ENCODE results near the gene ELOVL6.

ELOVL6 gene

DNA sequence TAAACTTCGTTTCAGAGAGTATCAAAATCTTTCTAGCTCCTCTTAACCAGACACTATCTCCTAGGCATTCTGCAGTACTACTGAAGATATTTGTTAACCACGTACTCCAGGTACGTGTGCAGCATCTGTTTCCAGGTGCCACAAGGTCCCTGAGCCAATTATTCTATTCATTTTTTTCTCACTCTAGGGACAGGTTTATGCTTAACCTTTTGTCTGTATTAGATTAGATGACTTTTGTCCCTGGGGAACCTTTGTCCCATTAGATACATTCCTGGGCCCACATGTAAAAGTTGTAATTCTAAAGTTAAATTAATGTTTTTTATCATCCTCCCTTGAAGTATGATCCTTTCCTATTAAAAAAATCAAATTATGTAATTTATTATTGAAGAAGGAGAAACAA lies 16.5 kb downstream of the ELOVL6 start:
- no peak overlapping the region for H3K4me3 ChIP-seq (ENCODE audit: low read length)
- no peaks in the 10 kb centered on the region for H3K9me3 ChIP-seq (ENCODE audit: insufficient read depth, low read length)
- H3K36me3 ChIP-seq (replicated peaks; ENCODE audit: low read depth, low read length), result peaks cover 12% of the 10 kb centered on the region
- 0 out of 2 replicates have a peak, but pooled peaks cover 3% of the 10 kb centered on the region for H4K20me1 ChIP-seq (ENCODE audit: insufficient read depth, low read length)
- no peak overlapping the region for H3K4me2 ChIP-seq (ENCODE audit: low read length)
- H3K9ac ChIP-seq (ENCODE audit: low read length), result no peak overlapping the region
- H3K27ac ChIP-seq (ENCODE audit: low read length), result no peak overlapping the region
- H3K4me1 ChIP-seq (ENCODE audit: low read length), result peaks cover 9% of the 10 kb centered on the region; the same call in 1 of the 2 replicates
- no peaks in the 10 kb centered on the region for H3K79me2 ChIP-seq (ENCODE audit: low read length)
- H2AFZ ChIP-seq (ENCODE audit: low read depth, low read length), result no peak overlapping the region
- TF ChIP-seq EZH2phosphoT487 (IDR thresholded peaks at IDR 0.05; ENCODE audit: low read depth), result no peak
- TF ChIP-seq, protein P1, sequence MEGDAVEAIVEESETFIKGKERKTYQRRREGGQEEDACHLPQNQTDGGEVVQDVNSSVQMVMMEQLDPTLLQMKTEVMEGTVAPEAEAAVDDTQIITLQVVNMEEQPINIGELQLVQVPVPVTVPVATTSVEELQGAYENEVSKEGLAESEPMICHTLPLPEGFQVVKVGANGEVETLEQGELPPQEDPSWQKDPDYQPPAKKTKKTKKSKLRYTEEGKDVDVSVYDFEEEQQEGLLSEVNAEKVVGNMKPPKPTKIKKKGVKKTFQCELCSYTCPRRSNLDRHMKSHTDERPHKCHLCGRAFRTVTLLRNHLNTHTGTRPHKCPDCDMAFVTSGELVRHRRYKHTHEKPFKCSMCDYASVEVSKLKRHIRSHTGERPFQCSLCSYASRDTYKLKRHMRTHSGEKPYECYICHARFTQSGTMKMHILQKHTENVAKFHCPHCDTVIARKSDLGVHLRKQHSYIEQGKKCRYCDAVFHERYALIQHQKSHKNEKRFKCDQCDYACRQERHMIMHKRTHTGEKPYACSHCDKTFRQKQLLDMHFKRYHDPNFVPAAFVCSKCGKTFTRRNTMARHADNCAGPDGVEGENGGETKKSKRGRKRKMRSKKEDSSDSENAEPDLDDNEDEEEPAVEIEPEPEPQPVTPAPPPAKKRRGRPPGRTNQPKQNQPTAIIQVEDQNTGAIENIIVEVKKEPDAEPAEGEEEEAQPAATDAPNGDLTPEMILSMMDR (IDR thresholded peaks at IDR 0.05; ENCODE audit: low read depth, low read length), result no peak
- no peaks in the 10 kb centered on the region for H3K27me3 ChIP-seq (ENCODE audit: low read depth, low read length)

DNA sequence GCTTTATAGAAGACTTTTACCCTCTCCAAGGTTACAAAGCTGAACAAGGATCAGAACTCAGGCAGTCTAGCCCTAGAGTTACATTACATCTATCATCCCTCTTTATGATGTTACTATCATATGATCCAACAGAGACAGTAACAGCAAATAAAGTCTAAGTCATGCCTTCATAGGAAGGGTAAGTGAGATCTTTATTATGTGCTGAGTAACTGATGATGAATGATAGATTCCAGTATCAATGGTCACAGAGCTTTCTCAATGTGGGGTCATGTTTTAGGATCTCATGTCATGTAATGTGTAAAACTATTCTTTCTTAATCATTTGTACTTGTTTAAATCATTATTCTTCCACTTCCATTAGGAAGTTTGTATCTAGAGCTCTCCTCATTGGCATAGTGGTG lies 22.8 kb downstream of the ELOVL6 start:
- Histone ChIP-seq H3K4me2 (ENCODE audit: low read length) (no peak overlapping the region), H3K4me3 (ENCODE audit: low read length) (no peak overlapping the region), H3K27ac (ENCODE audit: low read length) (no peak overlapping the region), H3K4me1 (ENCODE audit: low read length) (no peaks in the 10 kb centered on the region), H3K9me3 (ENCODE audit: insufficient read depth, low read length) (no peaks in the 10 kb centered on the region), H2AFZ (ENCODE audit: low read depth, low read length) (no peak overlapping the region), H3K79me2 (ENCODE audit: low read length) (no peaks in the 10 kb centered on the region), H3K27me3 (ENCODE audit: low read depth, low read length) (no peaks in the 10 kb centered on the region), H4K20me1 (ENCODE audit: insufficient read depth, low read length) (no peaks in the 10 kb centered on the region), H3K36me3 (replicated peaks; ENCODE audit: low read depth, low read length) (peaks cover 6% of the 10 kb centered on the region), H3K9ac (ENCODE audit: low read length) (no peak overlapping the region)
- TF ChIP-seq EZH2phosphoT487 (IDR thresholded peaks at IDR 0.05; ENCODE audit: low read depth), result no peak
- TF ChIP-seq, protein P1 (IDR thresholded peaks at IDR 0.05; ENCODE audit: low read depth, low read length), result no peak

DNA sequence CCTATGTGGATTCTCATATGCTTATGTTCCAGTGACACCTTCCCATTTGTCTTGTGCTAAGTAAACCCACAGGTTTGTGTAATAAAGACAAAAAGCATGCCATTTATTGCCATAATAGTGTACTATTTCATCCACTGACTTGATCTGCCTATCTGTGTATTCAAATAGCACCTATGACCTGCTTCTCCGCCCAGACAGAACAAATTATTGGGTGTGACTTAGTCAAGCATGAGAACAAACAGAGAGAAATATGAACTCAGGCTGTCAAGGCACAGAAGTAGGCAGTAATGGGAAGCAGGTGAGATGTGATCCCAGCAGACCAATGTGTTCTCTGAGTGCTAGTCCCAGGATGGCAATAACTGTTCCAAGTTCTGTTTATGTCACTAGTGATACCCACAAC lies 25.4 kb downstream of the ELOVL6 start:
- no peak overlapping the region for H3K27ac ChIP-seq (ENCODE audit: low read length)

DNA sequence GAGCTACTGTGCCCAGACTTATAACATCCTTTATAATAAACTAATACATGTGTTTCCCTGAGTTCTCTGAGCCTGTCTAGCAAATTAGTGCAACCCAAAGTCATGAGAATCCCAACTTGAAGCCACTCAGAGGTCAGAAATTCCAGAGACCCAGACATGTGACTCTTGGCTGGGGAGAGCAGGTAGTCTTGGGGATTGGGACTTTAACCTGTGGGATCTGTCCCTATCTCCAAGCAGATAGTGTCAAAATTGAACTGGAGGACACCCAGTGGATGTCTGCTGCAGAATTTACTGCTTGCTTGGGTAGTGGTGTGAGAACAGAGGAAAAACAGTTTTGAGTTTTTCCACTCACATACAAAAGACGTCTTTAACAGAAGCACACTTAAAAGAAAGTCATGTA lies 26.4 kb downstream of the ELOVL6 start:
- H3K4me1 ChIP-seq (ENCODE audit: low read length), result no peaks in the 10 kb centered on the region
- no peaks in the 10 kb centered on the region for H3K27me3 ChIP-seq (ENCODE audit: low read depth, low read length)
- H4K20me1 ChIP-seq (ENCODE audit: insufficient read depth, low read length), result no peaks in the 10 kb centered on the region
- no peak overlapping the region for H3K4me2 ChIP-seq (ENCODE audit: low read length)
- H3K79me2 ChIP-seq (ENCODE audit: low read length), result no peaks in the 10 kb centered on the region
- H3K36me3 ChIP-seq (replicated peaks; ENCODE audit: low read depth, low read length), result no peaks in the 10 kb centered on the region
- H3K9me3 ChIP-seq (ENCODE audit: insufficient read depth, low read length), result no peaks in the 10 kb centered on the region
- no peak overlapping the region for H3K9ac ChIP-seq (ENCODE audit: low read length)
- H3K27ac ChIP-seq (ENCODE audit: low read length), result no peak overlapping the region
- no peak overlapping the region for H2AFZ ChIP-seq (ENCODE audit: low read depth, low read length)
- no peak overlapping the region for H3K4me3 ChIP-seq (ENCODE audit: low read length)
- TF ChIP-seq, protein P1 (IDR thresholded peaks at IDR 0.05; ENCODE audit: low read depth, low read length), result no peak
- TF ChIP-seq EZH2phosphoT487 (IDR thresholded peaks at IDR 0.05; ENCODE audit: low read depth), result no peak

More for the DNA sequence above, 25.4 kb downstream of the ELOVL6 start:
- Histone ChIP-seq H3K4me2 (ENCODE audit: low read length) (no peak overlapping the region), H2AFZ (ENCODE audit: low read depth, low read length) (no peak overlapping the region), H3K4me1 (ENCODE audit: low read length) (no peaks in the 10 kb centered on the region), H3K9me3 (ENCODE audit: insufficient read depth, low read length) (no peaks in the 10 kb centered on the region), H3K27me3 (ENCODE audit: low read depth, low read length) (no peaks in the 10 kb centered on the region), H3K9ac (ENCODE audit: low read length) (no peak overlapping the region), H4K20me1 (ENCODE audit: insufficient read depth, low read length) (no peaks in the 10 kb centered on the region), H3K4me3 (ENCODE audit: low read length) (no peak overlapping the region), H3K79me2 (ENCODE audit: low read length) (no peaks in the 10 kb centered on the region), H3K36me3 (replicated peaks; ENCODE audit: low read depth, low read length) (peaks cover 6% of the 10 kb centered on the region)
- no peak for TF ChIP-seq EZH2phosphoT487 (IDR thresholded peaks at IDR 0.05; ENCODE audit: low read depth)
- TF ChIP-seq, protein P1 (IDR thresholded peaks at IDR 0.05; ENCODE audit: low read depth, low read length), result no peak

All from OCI-LY3 (cell line).